Left renal cortex interstitium (tissue), 4 donors: ENCODE results near the gene PAX2. TPM values are rescaled to one million over a fixed set of nuclear protein-coding genes. Genes with fewer than 3 reads are reported as not detected.

Source experiments
- DNase-seq, 4 donors: peaks; one replicate each; pipeline ENCODE4 v3.0.0-alpha.2; 2013; ENCODE audit warnings: low read depth in 4 of 4, low spot score in 2 of 4, missing footprints in 1 of 4
- polyA plus RNA-seq, 4 donors: library from polyadenylated mRNA; unstranded; fragments of 120-200 nt; gene quantifications; one replicate each; pipeline ENCODE4 v1.2.1, GENCODE V29; 2013; ENCODE audit not compliant: insufficient read length in 4 of 4

PAX2 gene
- polyA plus RNA-seq, 4 donors = 116 to 262 (median 178) TPM

DNA sequence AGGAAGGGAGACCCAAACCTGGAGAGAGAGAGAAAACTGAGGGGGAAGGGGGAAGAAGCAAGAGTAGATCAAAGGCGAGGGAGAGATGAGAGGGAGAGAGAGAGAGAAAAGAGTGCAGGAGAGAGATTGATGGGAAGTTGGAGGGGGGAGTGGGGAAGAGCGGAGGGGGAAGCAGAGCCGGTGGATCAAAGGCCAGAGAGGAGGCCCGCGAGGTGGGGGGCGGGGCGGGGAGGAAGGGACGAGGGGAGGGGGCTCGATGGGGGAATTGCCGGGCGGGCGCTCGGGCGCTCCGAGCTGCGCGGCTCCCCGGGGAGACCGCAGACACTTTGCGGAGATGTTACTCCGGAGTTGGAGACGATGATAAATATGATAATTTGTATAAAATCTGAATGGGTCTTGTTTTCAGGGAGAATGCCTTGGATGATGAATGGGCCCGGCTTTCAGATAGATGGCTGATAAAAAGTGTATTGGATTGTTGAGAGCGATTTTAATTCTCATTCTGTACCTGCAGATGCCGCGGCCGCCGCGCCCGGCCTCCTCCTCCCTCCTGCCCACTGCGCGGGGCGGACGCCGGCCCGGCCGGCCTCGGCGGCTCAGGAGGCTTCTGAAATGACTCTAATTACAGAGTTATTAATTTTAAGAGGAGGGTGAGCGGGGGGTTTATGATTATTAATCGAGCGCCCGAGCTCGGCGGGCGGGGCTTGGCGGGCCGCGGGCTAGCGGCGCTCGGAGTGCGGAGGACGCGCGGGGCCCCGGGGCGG is 21.4 kb upstream of the PAX2 start:
- no peak for DNase-seq

DNA sequence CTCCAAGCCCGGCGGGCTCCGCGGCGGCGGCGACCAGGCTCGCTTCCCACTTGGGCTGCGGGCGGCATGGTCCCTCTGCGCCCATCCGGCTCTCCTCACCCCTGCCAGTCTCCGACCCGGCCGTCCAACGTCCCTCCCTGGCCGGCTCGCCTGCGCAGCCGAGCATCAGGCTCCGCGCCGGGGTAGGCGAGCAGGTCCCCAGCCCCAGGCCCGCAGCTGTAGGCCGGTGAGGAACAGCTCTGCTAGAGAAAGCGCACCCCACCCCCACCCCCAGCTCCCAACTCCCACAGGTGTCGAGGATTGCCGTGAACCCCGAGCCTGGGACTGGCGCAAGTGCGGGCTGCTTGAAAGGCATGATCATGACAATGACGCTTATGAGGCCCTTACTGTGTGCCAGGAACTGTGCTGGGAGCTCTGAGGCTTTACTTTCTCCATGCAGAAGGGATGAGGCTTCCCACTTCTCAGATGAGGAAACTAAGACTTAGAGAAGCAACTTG is 20.8 kb upstream of the PAX2 start:
- DNase-seq = no peak

DNA sequence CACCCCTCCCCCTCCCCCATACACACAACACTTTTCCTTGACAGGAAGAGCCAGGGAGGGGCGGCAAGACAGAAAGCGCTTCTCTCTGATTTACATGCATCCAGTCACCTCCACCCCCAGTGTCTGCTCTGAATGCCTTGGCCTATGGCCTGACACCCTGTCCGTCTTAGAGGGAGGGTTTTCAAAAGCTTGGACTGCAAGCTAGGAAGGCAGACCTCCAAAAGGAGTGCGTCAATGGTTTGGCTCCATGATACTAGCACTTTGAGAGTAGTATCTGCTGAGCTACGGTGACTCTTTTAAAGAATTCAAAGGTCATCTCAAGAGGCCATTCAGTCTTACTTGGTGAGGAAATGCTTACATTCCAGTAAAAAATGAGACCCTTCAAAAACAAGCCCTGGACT is 20.3 kb upstream of the PAX2 start:
- DNase-seq = no peak

DNA sequence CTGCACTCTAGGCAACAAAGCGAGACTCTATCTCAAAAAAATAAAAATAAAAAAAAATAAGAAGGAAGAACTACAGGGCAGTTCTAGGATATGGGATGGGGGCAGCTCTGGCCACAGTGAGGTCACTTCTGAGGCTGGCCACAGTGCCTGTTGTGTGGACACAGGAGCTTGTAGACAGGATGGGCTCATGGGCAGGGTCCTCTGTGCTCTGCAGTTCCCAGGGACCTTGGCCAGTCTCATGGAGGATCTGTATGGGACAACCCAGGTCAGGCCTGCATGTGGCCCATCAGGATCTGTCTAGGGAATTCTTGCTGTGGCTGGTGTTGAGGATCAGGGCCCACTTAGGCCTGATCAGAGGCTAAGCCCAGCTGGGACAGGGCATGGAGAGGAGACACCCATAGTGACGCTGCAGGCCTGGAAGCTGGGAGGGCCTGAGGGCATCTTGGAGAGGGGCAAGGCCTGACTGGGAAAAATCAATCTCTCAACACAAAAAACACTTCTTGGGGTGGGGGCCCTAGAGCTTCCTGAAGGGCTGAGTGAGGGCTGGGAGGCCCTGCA is 19.4 kb upstream of the PAX2 start:
- DNase-seq = no peak

DNA sequence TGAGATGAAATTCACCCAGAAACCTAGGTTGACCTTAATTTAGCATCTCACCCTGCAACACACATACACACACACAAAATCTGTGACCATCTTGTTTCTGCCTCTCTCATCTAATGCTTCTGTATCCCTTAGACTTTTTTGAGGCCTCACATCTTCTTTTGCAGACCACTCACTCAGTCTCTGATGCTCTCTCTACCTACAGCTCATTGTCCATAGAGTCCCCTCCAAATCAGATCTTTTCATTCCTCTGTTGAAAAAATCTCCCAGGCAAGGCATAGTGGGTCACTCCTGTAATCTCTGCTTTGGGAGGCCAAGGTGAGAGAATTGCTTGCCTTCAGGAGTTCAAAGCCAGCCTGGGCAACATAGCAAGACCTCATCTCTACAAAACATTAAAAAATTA is 17.6 kb upstream of the PAX2 start:
- no peak for DNase-seq

DNA sequence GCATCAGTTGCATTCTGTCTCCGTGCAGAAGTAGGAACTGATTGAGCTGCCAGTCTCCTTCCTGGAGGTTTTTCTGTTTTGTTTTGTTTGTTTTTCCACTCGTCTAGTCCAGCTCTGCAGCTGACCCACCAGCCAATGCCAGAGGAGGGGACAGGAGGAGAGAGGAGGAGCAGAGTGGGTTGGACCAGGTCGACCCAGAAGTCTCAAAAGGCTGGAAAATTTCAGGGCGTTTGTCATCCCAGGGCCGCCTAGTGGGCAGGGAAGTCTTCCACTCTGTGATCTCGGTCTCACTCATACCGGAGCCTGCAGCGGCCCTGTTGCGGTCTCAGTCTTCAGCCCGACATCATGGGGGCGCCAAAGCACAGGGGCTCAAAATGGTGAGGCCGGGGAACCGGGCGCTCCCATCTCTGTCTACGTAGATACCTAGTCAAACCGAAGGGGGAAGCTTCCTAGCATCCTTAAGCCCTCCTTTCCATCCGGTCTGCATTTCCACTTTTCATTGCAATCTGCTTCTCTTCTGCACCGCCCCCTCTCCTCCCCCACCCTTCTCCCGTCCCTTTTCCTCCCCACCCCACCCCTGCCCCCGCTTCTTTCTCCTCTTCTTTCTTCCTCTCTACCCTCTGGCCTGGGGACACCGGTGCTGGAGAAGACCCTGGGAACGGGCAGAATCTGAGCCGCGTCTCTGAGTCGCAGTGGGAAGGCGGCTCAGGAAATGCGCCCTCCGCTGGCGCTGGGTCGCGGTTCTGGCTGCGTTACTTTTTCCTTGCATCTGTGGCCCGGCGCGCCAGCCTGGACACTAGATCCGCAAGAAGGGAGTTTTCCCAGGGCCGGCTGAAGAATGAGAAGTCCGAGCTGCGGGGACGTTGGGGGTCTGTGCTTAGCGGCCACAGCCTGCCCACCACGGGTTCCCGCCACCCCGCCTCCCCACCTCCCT is 16.2 kb upstream of the PAX2 start:
- no peak for DNase-seq

DNA sequence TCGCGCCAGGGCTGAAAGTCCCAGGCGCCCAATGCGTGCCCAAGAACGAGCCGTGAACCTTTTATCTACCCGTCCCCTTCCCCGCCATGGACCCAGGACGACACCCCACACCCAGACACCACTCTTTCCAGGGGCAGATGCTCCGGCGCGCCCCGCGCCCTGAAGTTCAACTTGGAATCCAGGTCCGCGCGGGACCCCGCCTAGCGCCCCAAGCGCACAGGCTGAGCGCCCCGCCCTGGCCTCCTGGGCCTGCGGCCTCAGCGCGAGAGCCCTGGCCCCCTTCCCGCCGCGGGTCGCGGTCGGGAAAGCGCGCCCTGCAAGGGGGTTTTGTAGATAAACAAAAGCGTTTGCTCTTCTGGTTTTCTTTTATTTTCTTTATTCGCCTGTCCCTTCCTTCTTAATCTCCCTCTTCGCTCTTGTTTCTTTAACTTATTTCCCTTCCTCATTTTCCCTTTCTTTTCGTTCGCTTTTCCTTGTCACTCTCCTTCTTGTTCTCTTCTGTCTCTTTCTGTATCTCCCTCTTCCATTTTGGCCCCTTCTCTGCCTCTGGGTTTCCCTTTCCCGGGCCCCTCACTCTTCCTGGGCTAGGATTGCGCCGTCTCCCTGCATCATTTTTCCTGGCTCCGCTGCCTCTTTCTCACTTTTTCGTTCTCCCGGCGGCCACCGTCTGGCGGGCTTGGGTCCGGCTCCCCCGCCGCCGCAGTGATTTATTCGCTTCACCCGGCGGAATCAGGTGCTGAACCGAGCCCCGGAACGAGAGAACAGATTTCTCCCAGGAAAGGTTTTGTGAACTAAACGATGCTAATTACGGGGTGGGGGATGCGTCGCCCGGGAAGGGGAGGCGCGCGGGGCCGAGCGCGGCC is 15.3 kb upstream of the PAX2 start:
- no peak for DNase-seq

DNA sequence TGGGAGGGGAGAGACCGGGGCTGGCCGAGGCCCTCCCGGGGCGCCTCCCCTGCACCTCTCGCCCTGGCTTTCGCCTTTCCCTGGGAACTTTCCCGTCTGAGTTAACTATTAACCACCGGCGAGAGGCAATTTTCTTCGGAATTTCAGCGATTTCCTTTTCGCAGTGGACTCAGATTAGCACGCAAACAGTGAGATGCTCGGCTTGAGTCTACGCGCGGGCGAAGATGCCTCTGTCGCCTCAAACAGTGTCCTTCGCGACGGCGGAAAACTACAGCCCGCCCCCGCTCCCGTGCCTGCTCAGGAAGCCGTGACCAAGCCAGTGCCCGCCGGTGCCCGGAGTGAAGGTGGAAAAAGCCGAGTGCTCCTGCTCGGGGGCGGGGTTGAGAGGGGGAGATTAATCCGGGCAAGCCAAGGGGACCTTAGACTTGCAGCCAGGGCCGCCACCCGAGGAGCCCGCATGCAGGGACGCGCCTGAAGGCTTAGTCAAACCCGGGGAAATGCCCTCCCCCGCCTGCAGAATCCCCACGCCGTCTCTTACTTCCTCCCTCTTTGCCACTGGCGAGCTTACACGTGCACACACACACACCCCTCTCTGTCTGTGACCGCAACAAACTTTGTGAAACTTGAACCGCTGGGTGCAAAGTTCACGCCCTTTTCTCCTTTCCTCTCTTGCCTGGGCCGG is 14.5 kb upstream of the PAX2 start:
- no peak for DNase-seq

DNA sequence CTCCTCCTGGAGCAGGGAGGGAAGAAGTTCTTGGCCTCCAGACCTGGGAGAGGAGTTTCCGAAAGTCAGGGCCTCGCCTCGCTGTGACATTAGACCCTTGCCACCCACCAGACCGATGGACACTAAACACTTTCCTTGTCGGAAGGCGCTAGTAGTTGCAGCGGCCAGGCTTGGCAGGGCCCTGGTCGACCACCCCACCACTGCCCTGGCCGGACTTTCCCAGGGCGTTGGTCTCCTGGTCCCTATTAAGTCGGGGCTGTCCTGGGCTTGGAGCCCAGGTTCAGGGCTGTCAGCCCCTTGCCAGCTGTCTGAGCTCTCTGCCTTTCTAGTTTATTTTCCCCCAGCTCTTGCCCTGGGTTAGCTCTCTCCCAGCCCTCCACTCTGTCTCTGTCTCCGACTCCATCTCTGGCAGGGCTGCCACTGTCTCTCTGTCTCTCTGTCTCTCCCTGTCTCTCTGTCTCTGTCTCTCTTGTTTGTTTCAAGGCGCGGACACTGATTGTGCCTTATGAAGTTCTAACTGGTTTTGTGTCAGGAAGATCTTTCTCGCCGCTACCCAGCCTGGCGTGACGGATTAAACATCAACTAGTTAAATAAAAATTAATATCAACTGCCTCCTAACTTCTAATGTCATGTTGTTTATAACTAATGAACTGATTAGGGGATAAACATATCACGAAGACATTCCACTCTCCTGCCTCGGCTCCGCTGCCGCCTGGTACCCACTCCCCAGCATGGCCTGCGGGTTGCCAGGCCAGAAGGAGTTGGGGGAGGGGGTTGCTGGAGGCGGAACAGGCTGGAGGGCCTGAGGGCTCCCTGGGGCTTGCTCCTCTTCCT is 13.8 kb upstream of the PAX2 start:
- no peak for DNase-seq

DNA sequence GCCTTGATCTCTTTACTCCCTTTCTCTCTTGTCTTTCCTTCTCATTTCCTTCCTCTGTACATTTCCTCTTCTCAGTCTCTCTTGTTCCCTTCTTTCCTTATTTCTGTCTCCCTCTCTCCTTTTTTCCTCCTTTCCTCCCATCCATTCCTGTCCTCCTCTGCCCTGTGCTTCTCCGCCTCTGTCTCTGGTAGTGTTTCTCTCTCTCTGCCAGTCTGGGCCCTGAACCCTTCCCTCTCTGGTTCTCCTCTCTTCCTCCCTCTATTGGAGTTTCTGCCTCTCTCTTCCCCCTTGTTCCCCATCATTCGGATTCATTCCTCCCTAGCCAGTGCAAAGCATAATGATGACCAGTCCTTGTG is 13.2 kb upstream of the PAX2 start:
- DNase-seq = no peak

DNA sequence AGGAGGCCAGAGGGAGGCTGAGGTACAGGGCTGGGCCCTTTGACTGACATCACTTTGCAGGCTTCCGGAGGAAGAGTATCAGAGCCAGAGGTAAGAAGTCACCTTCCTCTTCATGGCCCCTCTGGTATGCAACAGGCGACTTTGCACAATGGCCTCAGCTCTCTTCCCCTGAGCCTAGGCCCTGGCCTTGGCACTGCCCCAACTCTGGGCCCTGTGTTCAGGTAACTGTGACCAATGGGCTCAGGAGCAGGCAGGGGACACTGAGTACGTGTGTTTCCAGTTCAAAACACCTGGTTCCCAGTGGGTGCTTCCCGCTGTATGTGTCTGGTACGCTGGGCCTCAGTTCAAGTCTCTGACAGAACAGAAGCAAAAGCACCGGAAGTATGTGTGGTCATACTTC is 12.1 kb upstream of the PAX2 start:
- DNase-seq = no peak

DNA sequence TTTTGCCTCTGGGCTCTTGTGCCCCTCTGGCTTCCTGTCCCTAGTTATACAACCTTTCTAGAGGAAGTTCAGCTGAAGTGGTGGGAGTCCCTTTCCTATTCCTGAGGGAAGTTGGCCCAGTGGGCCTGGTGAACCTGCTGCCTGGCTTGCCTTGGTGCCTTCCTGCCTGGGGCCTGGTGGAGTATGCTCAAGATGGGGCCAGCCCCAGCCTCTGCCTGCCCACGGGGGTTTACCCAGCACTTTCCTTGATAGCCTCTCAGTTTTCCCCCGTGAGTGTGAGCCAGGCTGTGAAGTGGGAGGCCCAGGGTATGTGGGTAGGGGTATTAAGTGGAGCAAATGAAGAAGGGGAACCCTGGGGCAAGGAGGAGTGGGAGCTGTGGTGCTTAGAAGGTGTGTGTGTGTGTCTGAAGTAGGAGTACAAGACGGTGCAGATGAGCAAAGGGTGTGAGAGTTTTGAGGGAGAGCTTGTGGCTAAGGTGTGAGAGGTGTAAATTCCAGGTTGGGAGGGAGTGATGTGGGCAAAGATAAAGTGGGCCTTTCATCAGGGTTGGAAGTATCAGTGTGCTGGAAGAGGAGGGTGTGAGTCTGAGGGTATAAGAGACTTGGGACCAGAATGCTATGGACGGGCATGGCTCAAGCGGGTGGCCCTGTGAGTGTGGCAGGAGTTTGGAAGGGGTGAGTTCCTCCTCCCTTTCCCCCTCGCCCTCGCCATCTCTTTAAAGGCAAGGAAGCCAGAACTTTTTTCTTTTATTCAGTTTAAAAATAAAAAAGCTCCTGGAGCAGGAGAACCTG is 10.9 kb upstream of the PAX2 start:
- no peak for DNase-seq

DNA sequence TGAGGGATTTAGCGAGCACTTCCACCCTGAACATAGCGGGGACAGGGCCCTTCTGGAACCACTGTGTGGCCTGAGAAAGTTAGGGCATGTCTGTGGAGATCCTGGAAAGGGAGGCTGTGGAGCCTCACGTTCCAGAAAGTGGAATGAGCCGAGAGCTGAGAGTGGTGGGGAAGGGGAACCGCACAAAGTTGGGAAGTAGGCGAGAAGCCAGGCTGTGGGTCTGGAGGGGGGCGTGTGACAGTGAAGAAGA is 10.4 kb upstream of the PAX2 start:
- DNase-seq = no peak

DNA sequence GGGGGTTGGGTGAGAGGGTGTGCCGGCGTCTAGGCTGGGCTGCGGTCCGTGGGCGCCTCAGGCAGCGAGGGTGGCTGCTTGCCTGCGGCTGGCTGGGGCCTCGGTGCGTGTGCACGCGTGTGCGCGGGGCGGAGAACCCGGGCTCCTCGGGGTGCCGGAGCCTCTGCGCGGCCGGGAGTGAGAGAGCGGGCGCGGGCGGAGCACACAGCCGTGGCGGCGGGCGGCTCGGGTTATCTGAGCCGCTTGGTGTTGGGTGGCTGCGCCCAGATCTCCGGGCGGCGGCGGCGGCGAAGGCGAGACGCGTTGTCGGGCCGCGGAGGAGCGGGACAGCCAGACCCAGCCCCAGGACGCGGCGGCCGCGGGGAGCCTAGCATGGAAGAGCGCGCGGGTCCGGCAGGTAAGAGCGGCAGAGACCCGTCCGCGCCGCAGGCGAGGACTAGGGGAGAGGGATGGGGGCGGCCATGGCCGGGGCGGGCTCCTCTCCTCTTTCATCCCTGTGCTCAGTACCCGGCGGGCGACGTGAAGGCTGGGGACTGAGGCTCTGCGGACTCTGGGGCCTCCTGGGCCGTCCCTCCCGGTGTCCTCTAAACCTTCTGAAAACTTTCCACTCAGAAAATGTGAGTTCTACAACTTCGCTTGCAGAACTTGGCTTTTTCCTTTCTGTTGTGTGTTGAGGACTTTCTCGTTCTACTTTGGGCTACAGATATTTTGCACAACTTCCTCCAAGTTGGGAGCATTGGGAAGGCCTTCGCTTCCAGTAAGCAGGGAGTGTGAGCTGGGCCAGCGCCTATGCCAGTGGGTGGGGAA is 9.8 kb upstream of the PAX2 start:
- no peak for DNase-seq

DNA sequence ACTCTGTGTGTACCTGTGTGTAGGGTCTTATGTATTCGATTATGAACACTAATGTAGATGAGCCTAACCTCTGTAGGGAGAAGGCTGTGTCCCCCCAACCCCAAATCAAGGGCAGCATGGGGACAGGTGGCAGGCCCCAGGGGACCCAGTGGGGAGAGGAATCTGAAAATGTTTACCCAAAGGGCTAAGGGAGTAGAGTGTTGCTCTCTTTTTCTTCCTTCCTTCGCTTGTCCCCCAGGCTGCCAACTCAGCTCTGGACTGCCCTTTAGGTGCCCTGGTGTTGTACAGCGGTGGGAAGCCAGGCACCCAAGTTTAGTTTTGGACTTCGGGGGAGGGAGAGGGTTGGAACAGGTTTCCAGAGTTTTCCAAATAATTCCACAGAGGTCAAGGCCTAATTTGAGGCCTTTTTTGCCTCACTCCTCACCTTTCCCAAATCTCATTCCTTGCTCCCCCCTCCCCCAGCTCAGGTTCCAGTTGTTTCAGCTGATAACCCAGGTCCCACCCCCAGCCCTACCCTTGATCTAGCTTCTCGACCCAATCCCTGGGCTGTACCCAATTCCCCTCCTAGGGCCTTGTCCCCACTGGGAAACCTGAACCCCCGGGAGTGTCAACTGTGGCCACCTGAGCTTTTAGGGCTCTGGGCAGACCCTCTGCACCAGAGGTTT is 9.1 kb upstream of the PAX2 start:
- no peak for DNase-seq

DNA sequence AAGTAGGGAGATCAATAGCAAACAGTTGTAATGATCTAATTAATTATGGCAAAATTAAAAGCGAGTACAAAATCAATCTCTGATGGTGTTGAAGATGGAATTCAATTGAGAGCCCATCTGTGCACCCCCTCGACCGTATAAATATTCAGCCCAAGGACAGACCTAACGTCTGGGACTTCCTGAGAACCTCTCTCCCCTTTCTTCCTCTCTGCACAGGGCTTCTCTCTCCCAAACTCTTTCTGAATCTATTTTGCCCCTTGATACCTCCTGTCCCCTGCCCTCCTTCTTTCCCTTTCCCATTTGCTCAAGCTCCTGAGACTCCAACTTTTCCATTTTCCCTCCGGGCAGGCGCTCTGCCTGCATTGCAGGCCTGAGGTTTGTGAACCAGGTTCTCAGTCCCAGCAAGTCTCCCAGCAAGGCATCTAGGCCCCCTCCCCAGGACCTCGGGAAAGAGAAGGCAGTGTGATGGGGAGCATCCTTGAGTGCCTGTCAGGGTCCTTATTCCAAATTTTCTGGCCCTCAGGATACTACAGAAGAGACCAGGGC is 8.5 kb upstream of the PAX2 start:
- DNase-seq = no peak
